Measurements from ENCODE around the gene SOX13. TPM values are rescaled to one million over a fixed set of nuclear protein-coding genes. Genes with fewer than 3 reads are reported as not detected.

SOX13 gene
- total RNA-seq, 1 experiment from 2014 or later: 171 TPM

DNA sequence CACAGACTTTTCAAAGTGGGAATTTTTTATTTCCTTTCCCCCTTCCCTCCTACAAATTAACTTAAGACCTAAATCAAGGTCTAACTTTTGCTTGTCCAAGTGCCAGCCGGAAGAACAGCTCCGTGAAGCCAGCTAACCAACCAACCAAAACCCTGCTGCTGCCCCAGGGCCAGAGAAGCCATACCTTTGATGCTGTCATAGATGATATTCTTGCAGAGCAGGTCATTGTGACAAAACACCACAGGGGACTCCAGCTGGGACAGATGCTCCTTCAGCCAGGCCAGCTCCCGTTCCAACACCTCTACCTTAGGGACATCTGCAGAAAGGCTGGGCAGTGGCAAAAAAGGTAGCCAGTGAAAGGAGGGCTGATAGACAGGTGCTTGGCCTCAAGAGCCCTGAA is 68.2 kb downstream of the SOX13 start:
- CTCF ChIA-PET: interaction anchor here (0.6 to 1.7 kb wide), 3 partner anchors 12 to 66 kb away, joined by 3 to 10 read pairs (median 4); no protein-coding TSS in a partner anchor

More for the DNA sequence above, 68.2 kb downstream of the SOX13 start:
- H3K36me3 Mint-ChIP-seq: peaks cover 8% of the 10 kb centered on the region; the same call in 1 of the 2 replicates
- no peak for TF ChIP-seq NR1H2 (CRISPR knock-in tag; IDR thresholded peaks at IDR 0.05)
- no peak for TF ChIP-seq ETV6 (CRISPR knock-in tag; IDR thresholded peaks at IDR 0.05)
- no peak for TF ChIP-seq PRRX2 (CRISPR knock-in tag; IDR thresholded peaks at IDR 0.05)
- TF ChIP-seq SMAD3 (CRISPR knock-in tag; IDR thresholded peaks at IDR 0.05; ENCODE audit: borderline replicate concordance): no peak
- TF ChIP-seq, protein P1, sequence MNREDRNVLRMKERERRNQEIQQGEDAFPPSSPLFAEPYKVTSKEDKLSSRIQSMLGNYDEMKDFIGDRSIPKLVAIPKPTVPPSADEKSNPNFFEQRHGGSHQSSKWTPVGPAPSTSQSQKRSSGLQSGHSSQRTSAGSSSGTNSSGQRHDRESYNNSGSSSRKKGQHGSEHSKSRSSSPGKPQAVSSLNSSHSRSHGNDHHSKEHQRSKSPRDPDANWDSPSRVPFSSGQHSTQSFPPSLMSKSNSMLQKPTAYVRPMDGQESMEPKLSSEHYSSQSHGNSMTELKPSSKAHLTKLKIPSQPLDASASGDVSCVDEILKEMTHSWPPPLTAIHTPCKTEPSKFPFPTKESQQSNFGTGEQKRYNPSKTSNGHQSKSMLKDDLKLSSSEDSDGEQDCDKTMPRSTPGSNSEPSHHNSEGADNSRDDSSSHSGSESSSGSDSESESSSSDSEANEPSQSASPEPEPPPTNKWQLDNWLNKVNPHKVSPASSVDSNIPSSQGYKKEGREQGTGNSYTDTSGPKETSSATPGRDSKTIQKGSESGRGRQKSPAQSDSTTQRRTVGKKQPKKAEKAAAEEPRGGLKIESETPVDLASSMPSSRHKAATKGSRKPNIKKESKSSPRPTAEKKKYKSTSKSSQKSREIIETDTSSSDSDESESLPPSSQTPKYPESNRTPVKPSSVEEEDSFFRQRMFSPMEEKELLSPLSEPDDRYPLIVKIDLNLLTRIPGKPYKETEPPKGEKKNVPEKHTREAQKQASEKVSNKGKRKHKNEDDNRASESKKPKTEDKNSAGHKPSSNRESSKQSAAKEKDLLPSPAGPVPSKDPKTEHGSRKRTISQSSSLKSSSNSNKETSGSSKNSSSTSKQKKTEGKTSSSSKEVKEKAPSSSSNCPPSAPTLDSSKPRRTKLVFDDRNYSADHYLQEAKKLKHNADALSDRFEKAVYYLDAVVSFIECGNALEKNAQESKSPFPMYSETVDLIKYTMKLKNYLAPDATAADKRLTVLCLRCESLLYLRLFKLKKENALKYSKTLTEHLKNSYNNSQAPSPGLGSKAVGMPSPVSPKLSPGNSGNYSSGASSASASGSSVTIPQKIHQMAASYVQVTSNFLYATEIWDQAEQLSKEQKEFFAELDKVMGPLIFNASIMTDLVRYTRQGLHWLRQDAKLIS (CRISPR knock-in tag; IDR thresholded peaks at IDR 0.05; ENCODE audit: borderline replicate concordance): no peak
- no peak for TF ChIP-seq NFE2L1 (CRISPR knock-in tag; IDR thresholded peaks at IDR 0.05)
- no peak for TF ChIP-seq ESRRA (CRISPR knock-in tag; IDR thresholded peaks at IDR 0.05; ENCODE audit: borderline replicate concordance)
- no peak for TF ChIP-seq HMGA2 (CRISPR knock-in tag; IDR thresholded peaks at IDR 0.05)
- TF ChIP-seq, protein P2, sequence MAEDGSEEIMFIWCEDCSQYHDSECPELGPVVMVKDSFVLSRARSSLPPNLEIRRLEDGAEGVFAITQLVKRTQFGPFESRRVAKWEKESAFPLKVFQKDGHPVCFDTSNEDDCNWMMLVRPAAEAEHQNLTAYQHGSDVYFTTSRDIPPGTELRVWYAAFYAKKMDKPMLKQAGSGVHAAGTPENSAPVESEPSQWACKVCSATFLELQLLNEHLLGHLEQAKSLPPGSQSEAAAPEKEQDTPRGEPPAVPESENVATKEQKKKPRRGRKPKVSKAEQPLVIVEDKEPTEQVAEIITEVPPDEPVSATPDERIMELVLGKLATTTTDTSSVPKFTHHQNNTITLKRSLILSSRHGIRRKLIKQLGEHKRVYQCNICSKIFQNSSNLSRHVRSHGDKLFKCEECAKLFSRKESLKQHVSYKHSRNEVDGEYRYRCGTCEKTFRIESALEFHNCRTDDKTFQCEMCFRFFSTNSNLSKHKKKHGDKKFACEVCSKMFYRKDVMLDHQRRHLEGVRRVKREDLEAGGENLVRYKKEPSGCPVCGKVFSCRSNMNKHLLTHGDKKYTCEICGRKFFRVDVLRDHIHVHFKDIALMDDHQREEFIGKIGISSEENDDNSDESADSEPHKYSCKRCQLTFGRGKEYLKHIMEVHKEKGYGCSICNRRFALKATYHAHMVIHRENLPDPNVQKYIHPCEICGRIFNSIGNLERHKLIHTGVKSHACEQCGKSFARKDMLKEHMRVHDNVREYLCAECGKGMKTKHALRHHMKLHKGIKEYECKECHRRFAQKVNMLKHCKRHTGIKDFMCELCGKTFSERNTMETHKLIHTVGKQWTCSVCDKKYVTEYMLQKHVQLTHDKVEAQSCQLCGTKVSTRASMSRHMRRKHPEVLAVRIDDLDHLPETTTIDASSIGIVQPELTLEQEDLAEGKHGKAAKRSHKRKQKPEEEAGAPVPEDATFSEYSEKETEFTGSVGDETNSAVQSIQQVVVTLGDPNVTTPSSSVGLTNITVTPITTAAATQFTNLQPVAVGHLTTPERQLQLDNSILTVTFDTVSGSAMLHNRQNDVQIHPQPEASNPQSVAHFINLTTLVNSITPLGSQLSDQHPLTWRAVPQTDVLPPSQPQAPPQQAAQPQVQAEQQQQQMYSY (CRISPR knock-in tag; IDR thresholded peaks at IDR 0.05): no peak
- TF ChIP-seq JAZF1 (CRISPR knock-in tag; IDR thresholded peaks at IDR 0.05): no peak
- TF ChIP-seq, protein P3, sequence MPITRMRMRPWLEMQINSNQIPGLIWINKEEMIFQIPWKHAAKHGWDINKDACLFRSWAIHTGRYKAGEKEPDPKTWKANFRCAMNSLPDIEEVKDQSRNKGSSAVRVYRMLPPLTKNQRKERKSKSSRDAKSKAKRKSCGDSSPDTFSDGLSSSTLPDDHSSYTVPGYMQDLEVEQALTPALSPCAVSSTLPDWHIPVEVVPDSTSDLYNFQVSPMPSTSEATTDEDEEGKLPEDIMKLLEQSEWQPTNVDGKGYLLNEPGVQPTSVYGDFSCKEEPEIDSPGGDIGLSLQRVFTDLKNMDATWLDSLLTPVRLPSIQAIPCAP (CRISPR knock-in tag; IDR thresholded peaks at IDR 0.05): no peak
- TF ChIP-seq ELF4 (CRISPR knock-in tag; IDR thresholded peaks at IDR 0.05; ENCODE audit: low read depth): no peak
- TF ChIP-seq, protein P4, sequence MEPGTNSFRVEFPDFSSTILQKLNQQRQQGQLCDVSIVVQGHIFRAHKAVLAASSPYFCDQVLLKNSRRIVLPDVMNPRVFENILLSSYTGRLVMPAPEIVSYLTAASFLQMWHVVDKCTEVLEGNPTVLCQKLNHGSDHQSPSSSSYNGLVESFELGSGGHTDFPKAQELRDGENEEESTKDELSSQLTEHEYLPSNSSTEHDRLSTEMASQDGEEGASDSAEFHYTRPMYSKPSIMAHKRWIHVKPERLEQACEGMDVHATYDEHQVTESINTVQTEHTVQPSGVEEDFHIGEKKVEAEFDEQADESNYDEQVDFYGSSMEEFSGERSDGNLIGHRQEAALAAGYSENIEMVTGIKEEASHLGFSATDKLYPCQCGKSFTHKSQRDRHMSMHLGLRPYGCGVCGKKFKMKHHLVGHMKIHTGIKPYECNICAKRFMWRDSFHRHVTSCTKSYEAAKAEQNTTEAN (CRISPR knock-in tag; IDR thresholded peaks at IDR 0.05): no peak
- TF ChIP-seq, protein P5, sequence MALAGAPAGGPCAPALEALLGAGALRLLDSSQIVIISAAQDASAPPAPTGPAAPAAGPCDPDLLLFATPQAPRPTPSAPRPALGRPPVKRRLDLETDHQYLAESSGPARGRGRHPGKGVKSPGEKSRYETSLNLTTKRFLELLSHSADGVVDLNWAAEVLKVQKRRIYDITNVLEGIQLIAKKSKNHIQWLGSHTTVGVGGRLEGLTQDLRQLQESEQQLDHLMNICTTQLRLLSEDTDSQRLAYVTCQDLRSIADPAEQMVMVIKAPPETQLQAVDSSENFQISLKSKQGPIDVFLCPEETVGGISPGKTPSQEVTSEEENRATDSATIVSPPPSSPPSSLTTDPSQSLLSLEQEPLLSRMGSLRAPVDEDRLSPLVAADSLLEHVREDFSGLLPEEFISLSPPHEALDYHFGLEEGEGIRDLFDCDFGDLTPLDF (CRISPR knock-in tag; IDR thresholded peaks at IDR 0.05): no peak
- DNase-seq (ENCODE audit: low spot score) (no peak), ATAC-seq (no peak)
- H3K4me3 Mint-ChIP-seq: no peak overlapping the region
- POLR2A ChIA-PET: no interaction called here
- no peak overlapping the region for H3K27ac Mint-ChIP-seq
- H3K4me1 Mint-ChIP-seq: 0 out of 2 replicates have a peak, but pooled peaks cover 2% of the 10 kb centered on the region
- no peaks in the 10 kb centered on the region for H3K9me3 Mint-ChIP-seq
- H3K27me3 Mint-ChIP-seq (ENCODE audit: low read depth): peaks cover 11% of the 10 kb centered on the region

Data from WTC11 (cell line).